NOMO-1 treated with dmso at 0.1 percent for 144 hours (cell line): Measurements from ENCODE around the gene SEMA3F.

ENCODE experiments used
- DNase-seq: peaks from one replicate; lab custom pipeline; 2025; ENCODE audit not compliant: unreplicated experiment; lab: John Stamatoyannopoulos, UW

The SEMA3F gene

DNA sequence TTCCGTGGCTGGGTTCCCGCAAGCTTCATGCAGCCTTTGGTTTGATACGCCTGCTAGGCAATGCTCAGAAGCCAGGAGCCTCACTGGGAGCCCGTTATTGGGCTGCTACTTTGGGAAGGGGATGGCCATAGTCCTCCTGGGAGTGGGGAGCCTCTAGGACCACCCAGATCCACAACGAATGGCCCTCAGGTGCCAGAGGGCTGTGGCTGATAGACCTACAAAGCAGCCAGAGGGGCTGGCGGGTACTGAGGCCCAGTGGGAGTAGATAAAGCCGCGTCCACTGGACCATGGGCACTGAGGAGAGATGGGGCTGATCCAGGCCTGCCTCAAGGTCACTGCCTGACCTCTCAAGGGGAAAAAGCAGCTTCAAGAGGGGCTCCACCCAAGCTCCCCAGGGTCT lies 37.0 kb downstream of the SEMA3F start:
- no peak for DNase-seq

DNA sequence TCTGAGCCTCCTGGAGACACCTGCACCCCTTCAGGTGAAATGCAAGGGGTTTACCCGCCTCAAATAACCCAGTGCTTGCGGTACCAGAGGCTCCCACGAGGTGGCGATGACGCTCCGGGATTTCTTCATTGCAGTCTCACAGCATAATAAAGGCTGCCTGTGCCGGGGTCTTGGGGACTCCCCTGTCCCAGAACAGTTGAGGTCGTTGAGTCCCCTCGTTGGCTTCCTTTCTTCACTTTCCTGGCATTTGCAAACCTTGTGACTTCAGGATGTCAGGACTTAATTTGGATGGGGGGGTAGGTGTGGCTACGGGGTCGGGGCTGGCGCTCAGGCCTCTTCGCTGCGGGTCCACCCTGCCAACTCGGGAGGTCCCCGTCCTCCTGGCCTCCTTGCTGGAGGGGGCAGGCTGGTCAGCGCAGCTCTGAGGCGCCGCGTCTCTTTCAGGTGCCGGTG lies 37.6 kb downstream of the SEMA3F start:
- peak; percentile 5 for DNase-seq

DNA sequence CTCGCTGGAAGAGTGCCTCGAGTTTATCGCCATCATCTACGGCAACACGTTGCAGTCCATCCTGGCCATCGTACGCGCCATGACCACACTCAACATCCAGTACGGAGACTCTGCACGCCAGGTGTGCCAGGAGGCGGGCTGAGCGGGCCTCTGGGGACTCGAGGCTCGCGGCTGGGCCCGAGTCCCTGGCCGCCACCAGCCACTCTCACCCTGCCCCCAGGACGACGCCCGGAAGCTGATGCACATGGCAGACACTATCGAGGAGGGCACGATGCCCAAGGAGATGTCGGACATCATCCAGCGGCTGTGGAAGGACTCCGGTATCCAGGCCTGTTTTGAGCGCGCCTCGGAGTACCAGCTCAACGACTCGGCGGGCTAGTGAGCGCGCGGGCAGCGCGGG lies 38.2 kb downstream of the SEMA3F start:
- no peak for DNase-seq

DNA sequence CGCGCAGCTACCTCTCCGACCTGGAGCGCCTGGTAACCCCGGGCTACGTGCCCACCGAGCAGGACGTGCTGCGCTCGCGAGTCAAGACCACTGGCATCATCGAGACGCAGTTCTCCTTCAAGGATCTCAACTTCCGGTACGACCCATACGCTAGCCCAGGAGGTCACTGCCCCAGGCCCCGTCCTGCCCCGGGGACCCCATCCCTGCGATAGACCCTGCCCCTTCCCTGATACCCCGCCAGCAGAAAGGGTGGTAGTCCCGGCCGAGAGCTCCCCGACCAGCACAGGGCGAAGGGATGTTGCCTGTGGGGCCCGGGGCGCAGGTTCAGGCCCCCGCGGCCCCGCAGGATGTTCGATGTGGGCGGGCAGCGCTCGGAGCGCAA lies 38.6 kb downstream of the SEMA3F start:
- DNase-seq: no peak

DNA sequence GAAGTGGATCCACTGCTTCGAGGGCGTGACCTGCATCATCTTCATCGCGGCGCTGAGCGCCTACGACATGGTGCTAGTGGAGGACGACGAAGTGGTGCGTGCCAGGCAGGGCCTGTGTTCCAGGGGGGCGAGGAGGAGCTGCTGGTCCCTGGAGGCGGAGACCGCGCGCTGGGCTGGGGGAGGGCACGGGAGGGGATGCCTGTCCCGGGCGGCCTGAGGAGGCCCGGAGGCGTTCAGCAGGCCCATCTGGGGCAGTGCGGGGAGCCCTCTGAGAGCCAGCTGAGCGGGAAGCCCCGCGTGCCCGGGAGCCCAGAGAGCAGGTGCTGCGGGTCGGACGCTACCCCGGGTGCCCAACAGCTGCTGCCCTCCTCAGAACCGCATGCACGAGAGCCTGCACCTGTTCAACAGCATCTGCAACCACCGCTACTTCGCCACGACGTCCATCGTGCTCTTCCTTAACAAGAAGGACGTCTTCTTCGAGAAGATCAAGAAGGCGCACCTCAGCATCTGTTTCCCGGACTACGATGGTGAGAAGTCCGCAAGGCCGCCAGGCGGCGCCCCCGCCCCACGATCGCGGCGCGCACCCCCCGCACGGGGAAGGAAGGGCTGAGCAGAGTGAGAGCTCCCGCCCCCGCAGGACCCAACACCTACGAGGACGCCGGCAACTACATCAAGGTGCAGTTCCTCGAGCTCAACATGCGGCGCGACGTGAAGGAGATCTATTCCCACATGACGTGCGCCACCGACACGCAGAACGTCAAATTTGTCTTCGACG lies 39.2 kb downstream of the SEMA3F start:
- DNase-seq: no peak

DNA sequence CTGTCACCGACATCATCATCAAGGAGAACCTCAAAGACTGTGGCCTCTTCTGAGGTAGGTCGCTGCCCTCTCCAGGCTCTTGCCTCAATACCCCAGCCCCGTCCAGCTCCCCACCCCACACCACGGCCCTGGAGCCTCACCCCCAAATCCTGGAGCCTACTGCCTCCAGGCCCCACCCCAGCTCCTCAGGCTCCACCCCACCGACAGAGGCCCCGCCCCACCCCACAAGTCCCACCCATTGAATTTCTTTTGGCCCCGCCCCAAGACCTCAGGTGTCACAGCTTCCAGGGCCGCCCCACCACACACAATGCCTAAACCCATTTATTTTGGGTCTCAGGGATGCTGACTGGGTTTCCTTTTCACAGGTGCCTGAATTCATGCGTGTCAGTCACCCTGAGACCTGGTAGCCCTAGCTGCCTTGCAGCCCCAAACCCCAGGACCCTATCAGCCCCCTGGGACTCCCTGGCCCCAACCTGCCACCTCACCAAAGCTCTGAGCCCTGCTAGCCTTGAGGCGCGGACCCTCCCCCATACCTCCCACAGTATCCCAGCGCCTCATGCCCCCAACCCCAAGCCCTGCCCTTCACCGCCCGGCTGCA lies 39.9 kb downstream of the SEMA3F start:
- DNase-seq: no peak

DNA sequence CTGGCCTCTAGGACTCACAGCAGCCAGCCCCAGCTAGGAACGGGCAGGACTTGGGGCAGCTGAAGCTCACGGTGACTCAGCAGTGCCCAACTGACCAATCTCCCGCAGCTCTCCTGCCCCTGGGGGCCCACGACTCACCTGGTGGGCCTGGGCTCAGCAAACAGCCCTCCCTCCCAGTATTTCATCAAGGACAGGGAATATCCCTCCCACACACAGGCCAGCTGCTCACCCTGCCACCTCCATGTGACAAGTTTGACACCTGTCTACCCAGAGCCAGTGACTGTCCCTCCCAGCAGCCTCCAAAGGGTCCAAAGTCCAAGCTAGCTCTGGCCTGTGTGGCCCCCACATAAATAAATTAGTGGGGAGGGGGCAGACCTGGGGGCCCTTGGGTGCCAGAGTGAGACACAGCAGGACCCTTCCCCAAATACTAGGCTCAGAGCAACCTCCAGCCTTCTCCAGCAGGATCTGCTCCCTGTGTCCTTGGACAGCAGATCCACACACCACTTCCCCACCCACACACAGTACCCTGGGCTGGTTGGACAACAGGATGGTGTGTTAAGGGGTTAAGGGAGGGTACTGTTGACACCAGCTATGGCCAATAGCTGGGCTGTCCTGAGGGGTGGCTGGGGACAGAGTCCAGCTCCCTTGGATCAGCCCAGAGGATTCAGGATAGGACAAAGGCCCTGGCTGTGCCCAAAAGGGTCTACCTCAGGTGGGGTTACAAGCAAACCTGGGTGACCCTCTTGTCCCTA lies 40.6 kb downstream of the SEMA3F start:
- DNase-seq: no peak

DNA sequence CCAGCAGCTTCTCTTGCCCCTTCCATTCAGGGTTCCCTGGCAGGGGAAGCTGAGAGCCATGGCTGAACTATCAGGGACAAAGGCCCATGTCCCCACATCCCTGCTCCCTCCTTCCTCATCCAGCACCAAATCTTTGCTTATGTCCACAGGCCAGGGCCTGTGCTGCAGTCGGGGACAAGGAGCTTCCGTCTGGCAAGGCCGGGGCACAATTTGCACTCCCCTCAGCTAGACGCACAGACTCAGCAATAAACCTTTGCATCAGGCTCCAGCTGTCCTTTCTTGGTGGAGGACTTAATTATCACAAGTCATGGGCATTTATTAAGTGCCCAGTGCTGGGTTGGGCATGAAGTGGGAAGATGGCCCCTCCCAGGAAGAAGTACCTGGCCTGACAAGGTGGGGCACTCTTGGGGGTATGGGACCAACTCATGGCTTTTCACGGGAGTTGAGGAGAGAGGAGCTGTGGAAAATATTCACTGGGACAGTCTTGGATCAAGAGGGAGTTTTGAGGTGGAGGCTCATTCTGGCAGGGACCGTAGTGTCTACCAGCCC lies 41.2 kb downstream of the SEMA3F start:
- no peak for DNase-seq

DNA sequence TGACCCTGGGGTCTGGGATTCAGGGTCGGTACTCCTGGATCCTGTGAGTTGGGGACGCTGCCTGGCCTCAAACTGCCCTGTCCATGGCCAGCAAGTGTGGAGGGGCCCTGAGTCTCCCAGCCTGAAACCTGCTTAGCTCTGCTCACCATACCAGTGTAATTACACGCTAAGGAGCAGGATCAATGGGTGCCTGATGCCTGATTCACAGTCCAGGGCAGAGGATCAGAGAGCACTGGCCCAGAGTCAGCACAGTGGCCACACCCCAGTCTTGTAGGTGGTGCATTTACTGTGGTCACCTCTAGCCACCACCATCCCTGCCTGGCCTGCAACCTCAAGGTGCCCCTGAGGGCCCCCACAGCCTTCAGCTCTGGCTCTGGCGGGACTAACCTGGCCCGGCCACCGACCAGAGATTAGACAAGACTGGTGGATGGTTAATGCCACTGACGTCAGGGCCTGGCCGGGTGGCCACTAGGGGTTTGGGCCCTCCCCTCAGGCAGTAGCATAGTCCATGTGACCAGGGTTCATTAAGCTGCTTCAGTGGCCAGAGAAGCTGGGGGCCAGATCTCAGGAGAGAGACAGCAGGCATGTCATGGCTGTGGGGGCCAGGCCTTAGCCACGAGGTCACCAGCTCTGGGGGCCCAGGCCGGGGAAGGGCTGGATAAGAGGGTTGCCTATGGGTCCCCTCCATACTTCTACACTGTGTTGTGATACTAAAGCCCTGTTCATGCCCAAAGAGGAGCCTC lies 46.6 kb downstream of the SEMA3F start:
- DNase-seq: no peak

DNA sequence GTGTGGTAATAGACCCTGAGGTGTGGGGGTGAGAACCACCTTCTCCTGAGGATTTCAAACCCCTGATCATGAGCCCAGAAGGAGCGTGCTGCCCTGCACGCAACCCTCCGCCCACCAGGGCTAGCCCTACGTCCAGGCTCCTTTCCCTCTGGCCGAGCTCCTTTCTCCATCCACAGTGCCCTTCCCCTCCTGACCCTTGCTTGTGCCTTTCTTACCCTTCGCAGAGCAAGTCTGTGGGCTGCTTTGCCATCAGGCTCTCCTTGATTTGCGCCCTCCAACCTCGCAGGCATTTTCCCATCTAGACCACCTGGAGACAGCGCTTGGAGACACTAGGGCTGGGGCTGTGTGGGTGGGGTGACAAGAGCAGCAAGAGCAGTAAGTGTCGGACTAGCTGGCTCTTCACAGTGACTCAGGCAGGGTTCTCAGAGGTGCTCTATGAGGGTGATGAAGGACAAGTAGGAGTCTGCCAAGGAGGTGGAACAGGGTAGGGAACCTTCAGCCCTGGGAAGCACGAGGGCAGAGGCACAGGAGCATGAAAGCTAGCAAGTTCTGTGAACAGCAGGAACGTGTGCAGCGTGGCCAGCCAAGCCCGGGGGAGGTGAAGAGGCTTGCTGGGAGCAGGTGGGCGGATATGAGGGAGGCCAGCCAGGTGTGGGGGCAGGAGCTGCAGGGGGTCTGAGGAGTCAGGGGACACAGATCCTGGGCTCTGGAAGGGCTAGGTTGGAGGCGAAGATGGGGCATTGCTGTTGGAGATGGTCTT lies 47.4 kb downstream of the SEMA3F start:
- no peak for DNase-seq

DNA sequence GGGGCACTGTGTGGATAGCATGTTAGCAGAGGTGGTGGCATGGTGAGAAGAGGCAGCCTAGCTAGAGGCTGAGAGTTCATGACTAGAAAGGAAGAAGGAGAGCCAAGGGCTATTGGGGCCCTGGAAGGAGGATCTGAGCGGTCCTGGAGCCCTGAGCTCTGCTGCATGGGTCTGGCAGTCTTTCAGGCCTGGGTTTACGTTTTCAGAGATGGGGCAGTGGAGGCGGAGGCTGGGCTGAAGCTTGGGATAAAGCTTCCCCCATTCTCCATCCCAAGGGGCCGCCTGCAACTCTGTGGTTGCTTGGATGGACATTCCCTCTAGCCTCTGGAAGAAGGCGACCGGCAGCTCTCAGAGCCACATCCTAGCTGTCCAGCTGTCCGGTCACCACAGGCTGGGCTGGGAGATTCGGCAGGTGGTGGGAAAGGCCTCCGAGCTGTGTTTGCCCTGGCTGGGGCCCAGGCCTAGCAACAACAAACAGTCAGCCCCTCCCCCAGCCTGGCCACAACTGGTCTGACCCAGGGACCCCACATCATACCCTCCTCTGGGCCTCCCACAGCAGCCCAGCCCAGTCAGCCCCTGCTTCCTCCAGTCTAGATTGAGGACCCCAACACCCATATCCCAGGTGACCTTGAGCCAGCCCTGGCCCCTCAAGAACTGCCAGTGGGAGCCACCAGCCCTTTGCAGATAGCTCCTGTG lies 48.1 kb downstream of the SEMA3F start:
- DNase-seq: no peak

DNA sequence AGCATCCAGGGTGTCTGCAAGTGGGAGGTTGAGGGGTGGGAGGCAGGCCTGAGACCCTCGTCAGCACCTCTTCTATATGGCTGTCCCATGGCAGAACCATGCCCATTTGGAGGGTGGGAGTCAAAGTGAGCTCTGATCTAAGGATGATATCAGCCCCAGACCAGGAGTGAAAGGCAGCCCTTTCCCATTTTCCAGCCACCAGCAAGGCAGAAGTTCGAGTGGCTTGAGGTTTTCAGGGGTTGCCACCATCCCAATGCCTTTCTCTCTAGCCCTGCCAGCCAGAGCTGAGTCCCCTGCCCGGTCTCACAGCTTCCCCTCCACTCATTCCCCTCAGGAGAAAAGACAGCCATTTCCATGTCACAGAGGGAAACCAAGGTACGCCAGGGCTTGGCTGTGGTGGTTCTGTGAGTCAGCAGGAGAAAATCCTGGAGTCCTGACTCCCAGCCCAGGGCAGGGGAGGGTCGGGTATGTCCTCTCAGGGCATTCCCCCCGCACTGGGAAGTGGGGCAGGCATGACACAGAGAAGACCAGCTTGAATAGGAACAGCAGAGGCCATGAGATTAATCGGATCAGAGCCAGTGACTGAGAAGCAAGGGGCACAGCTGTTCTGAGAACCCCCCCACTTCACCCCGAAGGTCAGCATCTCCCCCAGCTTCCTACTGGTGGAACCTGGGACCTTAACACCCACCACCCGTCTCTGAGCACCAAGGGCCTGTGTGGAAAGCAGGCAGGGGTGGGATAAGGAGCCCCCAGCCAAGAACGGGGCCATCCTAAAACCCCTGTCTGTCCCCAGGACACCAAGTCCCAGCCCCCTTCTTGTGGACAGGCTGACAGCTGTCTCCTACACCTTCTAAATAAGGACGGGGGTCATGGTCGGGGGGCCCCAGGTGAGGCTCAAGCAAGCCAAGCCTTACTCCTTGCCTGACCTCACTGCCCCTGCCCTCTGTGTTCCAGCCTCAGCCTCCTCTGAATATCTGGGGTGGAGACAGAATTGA lies 49.0 kb downstream of the SEMA3F start:
- no peak for DNase-seq

DNA sequence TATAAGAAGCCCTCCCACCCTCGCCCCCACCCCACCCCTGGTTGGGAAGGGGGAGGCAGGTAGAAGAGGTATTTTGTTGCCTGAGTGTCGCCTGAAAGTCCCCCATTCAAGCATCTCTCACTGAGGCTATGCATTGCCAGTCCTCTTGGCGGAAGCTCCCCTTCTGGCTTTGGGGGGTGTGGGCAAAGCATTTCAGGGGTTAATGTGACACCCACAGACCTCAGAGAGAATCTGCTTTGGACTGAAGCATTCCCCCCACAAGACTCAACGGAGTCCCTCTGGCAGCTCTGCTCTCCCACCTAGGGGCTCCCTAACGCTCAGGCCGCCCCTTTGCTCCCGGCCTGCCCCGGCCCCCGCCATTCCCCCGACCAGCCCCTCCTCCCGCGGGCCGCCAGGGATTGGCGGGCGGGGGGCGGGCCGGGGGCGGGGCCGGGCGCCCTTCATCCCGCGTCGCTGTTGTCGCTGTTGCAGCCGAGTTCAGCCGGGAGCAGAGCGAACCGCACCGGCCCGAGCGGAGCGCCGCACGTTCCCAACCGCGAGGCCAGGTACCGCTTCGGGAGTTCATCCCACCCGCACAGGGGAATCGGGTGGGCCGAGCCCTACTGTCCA lies 49.8 kb downstream of the SEMA3F start, which contains the start of gene SLC38A3:
TSS of gene SLC38A3 (plus strand) at position 468 of the 609 bp plus-strand sequence. CDS start 8,929 bp downstream, outside the sequence.
- no peak for DNase-seq

DNA sequence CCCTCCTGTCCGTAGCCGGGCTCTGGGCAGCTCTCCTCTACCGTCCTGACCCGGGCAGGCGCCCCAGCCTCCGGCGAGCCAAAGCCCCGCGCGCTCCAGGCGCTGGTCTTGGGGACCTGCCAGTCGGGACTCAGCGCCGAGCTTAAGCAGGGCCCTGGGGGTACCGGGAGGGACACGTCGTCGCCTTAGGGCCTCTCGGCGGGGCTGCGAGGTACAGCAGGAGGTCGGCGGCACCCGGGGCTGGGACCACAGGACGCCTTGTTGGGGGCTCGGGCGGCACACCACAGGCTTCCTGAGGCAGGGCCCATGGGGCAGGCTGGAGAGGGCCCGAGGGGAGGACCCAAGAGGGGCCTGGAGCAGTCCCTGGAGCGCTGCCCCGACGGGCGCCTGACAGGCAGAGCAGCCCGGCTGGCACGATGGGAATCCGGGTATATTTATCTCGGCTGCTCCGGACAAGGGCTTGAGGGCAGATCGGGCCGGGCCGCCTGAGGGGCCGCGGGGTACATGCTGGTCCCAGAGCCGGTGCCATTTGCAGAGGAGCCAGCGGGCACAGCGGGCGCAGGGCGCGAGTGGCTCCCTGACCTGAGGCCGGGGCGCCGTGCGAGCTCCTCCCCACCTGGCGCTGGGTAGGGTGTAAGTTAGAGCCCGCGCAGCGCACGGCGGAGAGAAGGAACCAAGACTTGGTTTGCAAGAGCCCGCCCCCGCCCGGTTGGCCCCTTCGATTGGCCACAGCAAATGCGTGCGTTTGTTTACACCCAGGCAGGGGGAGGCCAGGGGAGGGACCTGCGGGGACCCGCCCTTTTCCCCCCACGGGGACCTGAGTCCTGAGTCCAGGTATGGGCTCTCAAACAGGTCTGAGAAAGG lies 50.5 kb downstream of the SEMA3F start:
- no peak for DNase-seq

DNA sequence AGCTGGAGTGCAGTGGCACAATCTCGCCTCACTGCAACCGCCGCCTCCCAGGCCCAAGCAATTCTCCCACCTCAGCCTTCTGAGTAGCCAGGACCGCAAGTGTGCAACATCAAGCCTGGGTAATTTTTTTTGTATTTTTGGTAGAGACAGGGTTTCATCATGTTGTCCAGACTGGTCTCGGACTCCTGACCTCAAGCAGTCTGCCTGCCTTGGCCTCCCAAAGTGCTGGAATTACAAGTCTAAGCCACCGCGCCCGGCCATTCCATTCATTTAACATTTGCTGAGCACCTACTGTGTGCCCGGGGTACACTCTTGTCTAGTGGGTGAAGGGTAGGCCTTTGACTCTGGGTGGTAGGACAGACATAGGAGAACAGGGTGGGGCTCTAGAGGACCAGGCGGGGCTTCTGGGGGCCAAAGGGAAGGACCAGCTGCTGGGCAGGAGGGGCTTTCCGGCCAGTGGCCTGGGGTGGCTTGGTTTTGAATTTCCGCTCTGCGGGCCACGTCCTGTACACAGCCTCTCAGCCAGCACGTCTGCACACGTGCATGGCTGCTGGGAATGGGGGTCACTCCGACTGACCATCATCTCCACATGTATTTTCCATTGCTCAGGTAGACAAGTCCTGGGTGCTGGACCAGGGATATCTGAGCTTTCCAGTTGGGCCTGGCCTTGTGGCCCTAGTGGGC lies 52.4 kb downstream of the SEMA3F start:
- no peak for DNase-seq

DNA sequence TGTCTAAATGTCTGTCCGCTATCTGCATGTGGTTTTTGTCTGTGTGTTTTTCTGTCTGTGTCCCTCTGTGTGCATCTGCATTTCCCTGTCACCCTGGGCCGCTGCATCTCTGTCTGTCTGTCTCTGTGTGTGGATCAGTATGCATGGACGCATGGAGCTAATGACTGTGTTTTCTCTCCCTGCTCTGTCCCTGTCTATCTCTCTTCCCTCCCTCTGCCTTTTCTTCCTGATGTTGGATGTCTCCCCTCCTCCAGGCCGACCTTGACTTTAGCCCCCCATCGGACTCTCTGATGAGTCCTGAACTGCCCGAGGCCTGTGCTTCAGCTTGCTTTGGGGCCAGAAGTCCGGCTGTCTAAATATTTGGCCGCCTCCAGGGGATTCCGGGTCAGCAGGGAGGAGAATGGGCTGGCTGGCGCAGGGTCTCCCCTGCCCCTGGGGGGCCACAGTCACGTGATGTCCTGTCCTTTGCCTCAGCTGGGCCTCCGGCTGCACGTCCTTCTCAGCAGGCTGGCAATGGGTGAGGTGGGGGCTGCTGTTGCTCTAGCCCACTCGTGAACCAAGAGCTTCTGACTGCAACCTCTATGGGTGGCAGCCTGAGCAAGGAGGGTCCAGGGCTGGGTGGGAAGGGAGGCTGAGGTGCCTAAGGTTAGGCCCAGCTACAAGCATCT lies 53.7 kb downstream of the SEMA3F start:
- DNase-seq: no peak
